GM19025 (cell line): ENCODE results near the gene DOCK9.

ENCODE experiments used
- ATAC-seq: cut with Tn5 transposase; IDR thresholded peaks from one replicate; pipeline ENCODE4 v1.9.1; 2021; ENCODE audit warnings: mild to moderate bottlenecking, low read depth, moderate library complexity; ENCODE audit not compliant: unreplicated experiment

Gene DOCK9

DNA sequence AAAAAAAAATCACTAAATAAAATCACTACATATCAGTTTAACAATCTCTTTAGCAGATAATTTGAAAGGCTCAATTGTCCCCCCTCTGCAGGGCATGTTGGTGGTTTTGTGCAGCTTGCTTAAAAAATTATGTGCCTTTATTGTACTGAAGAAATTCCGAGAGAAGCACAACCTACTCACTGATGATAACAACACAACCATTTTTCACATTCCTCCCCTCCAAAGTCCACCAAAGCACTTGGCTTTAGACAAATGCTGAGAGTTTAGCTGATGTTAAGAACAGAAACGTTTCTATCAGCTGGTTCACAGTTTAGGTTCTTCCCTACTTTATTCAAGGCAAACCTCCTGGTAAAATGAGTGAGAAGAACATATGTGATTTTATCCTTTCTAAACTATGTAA lies 923 bp downstream of the DOCK9 start:
- no peak for ATAC-seq

DNA sequence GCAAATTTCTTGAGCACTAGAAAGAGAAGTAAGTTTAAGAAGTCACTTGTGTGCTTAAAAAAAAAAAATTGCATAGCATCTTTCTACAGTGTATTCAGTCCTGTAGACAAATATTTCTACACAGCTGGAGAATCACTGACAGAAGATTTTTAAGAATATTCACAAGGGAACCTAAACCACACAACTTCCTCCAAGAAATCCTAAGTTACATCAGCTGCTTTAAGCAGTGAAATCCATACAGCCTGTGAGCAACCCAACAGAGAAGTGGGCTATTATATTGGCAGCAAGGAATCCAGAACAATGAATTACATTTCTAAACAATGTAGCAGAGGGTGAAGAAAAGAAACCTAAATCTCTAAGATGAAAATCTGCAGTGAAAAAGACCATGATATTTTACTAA lies 1.5 kb downstream of the DOCK9 start:
- ATAC-seq: no peak

DNA sequence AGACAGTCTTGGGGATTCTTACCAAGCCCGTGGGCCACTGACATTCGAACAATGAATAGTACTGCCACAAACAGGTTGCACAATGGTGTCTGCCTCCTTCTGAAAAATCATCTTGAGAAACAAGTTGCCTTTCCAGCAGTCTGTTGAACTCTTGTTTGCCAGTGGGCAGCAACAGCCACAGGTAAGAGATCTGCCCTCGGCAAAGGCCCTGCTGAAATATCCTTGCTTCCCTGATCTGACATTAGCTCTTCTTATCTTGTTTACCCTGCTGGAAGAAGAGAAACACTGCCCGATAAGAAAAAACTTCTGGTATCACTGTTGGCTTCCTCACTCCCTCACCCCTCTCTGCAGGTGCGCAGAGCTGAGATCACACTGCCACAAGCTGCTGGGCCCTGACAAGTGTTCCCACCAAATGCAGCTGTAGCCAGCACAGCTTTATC lies 2.0 kb downstream of the DOCK9 start:
- no peak for ATAC-seq

DNA sequence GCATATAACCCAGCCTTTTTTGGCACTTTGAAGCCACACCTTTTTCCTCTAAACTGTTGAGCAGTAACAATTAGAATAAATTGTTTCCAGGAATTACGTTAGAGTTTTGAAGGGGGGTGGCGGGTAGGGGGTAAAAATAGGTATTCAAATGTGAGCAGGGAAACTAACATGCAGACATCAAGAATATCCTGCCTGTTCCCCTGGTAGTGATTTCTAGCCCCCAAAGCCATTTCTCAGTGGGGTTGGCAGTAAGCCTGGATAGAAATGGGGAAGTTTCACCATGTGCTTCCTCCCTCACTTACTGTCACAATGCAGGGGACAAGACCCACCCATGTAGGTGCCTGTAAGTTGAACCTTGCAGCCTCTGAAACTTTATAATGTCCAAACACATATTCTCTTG lies 3.8 kb downstream of the DOCK9 start:
- no peak for ATAC-seq

DNA sequence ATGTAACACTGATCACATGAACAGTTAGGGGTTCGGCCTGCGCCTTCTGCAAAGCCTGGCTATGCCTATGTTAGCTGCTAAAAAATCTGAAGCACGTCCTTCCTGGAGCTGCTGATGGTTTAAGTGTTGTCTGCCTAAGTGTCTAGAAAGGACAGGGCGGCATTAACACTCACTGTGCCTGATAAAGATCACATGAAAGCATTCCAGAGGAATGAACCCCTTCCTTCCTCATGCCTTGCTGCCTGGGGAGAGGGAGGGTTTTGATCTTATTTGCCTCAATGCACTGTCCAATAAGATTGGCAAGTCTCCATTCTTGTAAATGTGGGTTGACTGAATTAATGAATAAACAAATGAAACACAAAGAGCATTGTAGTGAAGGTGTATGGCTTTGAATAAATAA lies 5.2 kb downstream of the DOCK9 start:
- ATAC-seq: no peak

DNA sequence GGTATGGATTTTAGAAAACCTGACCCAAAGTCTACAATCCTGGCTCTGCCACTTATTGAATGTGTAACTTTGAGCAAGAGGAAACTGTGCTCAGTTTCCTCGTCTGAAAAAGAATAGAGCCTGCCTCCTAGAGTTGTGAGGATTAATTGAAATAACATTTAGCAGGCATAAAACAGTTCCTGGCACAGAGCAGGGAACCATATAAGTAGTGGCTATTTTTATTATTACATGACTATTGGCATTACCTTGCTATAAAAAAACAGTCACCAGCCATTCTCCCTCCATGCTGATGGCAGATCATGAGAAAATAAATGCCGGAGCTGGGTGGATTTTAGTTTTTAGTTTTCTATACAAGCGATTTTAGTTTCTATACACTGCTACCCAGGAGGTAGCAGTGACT lies 5.8 kb downstream of the DOCK9 start:
- ATAC-seq: no peak

DNA sequence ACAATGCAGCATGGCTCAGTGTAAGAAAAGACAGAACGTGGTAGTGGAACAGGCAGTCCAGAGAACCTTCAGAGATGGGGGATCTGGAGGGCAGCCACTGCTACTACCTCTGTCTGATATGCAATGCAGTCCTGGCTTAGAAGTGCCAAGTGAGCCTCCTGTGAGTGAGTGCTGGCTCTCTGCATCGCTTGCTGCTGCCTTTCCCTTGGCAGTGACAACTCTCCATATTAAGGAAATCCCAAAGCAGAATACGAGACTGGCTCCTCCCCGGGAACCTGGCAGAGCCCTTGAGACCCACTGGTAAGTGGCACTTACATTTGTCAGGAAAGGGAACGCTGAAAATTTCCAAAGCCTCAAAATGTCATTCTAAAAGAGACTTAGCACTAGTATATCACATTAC lies 7.5 kb downstream of the DOCK9 start:
- ATAC-seq: no peak

DNA sequence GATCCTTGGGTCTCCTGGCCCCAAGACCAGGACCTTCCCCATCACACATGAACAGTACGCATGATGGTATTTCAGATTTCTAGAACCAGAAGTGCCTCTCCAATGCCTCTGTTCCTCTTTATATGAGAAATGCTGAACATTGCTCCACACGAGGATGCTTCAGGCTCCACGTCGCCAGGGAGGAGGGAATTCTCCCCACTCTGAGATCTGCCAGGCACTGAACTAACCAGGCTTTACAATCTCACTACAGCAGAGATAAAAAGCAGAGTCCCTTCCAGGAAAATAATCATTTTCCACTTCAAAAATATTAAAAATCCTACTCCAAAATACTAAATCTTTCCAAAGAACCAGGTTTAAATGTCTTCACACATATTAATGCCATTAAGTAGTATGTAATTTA lies 10.4 kb downstream of the DOCK9 start:
- ATAC-seq: no peak

DNA sequence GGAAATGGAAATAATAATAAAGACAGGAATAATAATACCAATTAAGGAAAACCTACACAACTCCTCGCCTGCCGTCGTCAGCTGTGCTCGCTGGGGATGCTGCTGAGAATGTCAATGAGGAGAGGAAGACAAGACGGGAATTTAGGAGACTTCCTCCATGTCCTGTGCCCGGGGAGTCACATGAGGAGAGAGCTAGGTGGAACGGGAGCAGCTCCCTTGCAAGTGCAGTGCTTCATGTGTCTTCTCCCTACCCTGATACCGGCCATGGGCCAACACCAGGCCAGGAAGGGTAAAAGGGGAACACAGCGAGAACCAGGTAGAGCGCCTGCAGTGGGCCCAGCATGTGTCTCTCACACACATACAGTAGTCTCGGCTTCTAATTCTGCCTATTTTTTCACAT lies 11.8 kb downstream of the DOCK9 start:
- ATAC-seq: no peak

DNA sequence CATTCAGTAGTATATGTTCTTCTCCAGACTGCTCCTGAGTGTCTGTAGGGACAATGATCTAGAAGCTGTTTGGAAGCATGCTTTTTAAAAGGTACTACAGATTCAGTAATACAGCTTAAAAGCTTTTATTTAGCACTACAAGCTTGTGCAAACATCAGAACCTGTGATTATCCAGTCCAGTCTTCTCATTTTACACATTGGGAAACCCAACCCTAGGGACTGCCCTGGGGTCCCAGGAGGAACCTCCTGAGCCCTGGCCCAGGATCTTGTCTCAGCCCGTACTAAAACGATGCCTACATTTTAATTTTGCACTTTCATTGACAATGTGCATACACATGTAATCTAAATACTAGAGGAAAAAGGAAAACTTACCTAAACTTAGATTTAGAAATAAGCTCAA lies 12.5 kb downstream of the DOCK9 start:
- ATAC-seq: no peak

DNA sequence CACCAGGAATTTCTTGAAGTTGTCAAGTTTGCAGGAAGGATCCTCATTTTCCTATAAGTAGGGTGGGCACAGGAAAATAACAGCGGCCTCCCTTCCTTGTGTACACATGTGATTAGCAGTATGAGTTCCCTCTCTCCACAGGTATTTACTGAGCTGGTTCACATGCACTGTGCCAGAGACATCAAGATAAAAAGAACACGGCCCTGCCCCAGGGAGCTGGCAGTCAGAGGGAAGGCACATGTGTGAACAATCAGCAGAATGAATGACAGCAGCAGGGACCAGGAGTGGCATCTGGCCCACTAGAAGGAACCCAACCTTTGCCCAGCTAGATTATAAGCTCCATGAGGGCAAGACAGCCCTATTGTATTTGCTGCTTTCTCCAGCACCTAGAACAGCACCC lies 13.9 kb downstream of the DOCK9 start:
- ATAC-seq: no peak

DNA sequence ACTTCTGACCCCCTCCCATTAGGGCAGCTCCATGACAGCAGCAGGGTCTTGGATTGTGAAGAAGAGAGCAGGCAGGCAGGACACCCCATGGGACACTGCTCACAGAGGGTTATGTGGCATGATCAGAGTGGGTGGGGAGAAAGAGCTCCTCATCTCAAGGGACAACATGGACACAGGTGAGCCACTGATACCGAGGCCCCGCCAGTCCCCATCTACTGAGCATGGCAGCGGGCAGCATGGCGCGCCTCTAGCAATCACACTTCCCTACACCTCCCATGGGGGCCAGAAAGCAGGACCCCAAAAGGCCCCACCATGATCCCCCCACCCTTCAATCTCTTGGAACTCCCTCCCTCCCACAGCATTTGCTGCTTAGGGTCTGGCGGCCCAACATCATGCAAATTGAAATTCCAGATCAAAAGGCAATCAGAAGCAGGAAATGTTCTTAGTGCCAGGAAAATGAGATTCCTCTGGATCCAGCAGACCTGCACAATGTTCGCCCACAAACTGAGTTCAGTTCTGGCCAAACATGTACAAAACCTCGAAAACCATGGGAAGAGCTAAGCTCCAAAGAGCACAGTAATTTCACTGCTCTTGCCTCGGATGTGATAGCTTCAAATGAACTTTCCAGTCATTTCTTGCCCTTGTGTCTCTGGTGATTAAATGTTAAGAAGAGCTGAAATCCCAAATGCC lies 14.8 kb downstream of the DOCK9 start:
- ATAC-seq: no peak

DNA sequence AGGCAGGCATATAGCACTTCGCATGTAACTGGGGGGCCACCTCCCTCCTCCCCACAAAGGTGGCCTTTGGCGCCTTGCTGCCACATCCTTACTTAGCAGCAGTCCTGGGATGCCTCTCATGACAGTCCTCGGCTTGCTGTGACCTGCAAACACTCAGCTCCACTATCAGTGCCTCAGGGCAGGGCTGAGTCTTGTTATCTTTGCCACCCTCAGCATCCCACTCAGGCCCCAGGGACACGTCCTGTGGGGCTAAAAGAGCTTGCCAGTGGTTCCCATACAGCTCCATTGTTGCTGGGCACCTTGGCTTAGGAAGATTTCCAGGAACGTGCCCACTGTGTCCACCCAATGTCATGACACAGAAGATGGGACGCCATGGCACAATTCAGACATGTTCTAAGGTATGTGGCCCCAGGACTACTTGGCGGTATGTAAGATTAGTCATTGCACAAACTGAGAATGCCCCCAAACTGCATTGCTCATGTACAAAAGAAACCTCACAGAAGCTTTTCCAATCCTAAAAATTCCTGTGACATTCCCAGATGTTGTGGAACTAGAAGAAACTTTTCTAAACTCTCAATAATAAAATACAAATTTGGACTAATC lies 16.3 kb downstream of the DOCK9 start:
- ATAC-seq: no peak

DNA sequence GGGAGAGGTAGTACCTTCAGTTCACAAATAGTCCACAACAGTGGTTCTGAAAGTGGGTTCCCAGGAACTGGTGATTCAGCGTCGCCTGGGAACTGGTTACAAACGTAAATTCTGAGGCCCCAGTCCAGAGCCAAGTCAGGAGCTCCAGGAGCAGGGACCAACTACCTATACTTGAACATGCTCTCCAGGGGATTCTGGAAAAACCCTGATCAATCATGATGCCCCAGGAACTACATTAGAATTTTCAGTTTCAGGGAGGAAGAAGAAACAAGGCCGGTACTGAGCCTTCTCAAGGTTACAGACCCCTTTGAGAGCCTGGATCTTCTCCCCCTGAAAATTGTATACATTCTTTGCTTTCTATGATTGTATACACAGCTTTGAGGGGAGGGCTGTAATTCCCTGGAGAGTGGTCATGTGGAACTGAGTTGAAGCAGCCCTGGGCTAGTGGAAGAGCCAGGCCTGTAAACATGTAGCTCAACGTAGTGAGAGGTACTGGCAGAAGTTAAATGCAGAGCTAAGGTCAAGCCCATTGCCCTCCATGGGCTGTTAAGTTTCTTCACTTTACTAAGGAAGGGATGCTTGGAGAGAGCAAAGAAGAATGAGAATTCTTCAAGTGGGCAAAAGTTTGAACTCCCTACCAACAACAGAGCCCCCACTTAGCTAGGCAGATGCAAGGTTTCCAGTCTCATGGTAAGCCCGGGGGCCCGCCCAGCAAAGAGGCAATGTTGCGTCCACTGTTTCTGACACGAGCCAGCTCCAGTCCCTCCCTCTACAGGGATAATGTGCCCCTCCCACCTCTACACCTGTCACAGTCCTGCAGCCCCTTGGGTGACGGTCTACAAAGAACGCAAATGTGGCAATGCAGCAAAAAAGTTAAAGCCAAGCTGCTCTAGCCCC lies 17.0 kb downstream of the DOCK9 start:
- no peak for ATAC-seq

DNA sequence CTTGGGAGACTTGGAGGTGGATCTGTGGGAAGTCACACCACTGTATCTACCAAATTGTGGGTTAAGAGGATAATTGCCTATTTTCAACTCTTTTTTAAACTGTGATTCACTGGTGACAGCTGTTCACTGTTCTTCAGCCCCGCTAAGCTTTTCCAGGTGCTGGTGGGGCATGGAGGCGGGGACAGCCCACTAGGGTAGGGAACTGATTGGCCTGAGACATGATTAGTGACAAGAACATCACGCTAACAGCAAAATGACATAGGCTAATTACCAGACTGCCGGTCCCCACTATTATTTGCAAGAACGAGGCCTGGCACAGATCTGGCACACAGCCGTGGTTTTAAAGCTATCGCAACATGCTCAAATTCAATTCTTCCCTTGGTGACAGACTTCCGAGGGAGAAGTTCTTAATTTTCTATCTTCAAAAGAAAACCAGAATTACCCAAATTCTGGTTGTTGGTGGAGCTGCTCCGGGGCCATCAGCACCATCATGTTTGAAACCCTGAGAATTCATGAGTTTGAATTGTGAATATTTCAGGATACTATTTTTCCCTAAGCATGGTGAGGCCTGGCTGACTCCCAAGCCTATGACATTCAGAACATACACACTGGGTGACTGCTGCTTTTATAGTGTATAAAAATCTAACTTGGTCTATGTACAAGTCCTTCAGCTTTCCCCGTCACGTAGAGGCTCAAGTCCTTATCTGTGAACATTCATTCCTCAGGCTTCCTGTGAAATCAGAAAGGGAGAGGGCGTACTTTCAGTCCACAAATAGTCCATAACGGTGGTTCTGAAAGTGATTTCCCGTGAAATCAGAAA lies 17.9 kb downstream of the DOCK9 start:
- no peak for ATAC-seq

DNA sequence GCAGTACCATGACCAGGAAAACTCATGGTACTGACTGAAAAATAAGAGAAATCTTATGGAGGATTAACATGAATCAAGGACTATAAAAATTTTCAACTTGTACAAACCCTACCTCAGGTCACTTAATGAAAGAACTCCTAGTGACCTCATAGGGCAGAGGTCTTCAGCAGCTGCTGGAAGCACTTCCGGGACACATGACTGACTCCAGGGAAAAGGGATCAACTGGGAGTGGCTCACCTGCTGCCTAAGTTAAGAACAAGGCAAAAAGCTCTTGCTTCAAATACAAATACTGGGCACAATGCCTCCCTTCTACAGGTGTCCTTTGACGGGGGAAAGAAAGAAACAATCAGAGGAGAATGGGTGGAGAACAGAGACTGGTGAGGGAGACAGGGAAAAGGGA lies 18.6 kb downstream of the DOCK9 start:
- no peak for ATAC-seq

DNA sequence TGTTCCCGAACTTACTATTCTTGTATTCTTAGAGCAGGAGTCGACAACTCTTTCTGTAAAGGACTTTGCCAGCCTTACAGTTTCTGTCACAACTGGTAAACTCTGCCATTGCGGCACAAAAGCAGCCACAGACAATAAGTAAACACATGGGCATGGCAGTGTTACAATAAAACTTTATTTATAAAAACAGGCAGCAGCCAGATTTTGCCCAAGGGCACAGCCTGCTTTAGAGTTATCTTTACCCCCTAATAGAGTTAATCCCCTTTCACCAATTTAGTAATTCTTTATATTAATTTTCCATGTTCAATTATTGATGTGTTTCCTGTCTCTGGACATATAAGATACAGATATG lies 19.4 kb downstream of the DOCK9 start:
- no peak for ATAC-seq

DNA sequence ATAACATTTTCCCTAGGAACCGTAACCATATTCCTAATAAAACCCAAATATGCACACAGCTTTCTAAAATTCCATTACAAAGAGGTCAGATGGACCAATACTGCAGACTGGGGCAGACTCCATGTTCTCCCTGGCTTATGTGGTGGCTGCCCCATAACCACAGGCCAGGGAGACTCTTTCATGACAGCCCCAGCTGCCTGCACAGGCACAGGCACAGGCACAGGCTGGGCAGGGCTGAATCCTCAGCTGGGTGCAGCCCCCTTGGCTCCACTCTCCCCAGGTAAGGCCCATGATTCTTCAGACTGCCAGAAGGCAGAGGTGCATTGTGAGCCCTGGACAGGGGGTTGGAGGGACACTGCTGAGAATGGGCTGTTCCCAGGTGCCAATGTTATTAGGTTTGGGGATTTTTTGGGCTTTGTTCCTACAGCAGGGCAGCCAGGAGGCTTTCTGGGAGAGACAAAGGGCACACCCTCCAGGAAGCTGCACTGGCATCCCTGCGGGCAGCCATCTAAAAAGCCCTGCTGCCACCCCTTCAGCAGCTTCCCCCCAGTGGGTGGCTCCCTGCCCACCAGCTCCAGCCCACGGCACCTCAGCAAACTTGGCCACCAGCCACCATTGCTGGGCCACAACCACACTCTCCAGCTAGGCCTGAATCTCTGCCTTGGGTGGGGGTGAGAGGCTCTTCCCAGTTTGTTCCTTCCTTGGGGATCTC lies 20.0 kb downstream of the DOCK9 start:
- no peak for ATAC-seq

DNA sequence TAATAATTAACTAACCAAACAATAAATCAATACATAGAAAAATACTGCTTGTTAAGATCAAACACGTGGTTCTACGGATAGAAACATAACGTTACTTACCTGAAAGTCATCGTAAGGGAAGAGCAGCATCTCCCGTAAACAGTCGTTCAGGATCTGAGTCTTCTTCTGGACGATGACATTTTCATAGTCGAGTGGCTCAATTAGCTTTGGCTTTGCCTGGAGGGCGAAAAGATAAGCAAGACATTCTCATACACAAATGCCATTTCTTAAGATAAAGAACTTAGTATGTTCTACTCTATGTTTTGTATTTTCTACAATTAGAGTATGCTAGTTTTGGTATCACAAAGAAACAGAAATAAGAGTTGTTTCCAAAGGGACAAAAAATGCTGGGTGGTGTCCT lies 22.5 kb downstream of the DOCK9 start:
- no peak for ATAC-seq

DNA sequence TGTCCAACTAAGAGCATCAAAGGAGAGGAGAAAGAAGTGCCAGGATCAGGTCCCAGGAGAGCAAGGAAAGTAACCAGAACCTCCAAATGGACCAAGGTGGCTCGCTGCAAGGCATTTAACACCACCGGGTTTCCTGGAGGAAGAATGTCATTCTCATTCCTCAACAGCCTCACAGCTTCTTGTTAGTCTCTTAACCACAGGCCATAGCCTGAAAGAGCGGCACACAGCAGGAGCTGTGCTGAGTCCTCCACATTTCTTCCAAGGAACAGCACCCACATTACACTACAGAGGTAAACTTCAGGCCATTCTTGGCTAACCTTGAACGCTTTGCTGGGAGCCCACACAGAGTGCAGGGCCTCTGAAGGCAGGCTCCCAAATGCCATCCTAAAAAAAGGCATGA lies 23.6 kb downstream of the DOCK9 start:
- no peak for ATAC-seq
